GM19463 (cell line): ENCODE data around the gene PTP4A1.
"Not testable (repeated sequence)": the region's sequence is repeated elsewhere in the genome, so short reads cannot be mapped to it uniquely, and the experiment has no call there.

Source experiments
- ATAC-seq: cut with Tn5 transposase; IDR thresholded peaks from one replicate; pipeline ENCODE4 v1.9.1; 2021; ENCODE audit warnings: mild to moderate bottlenecking, moderate library complexity; ENCODE audit not compliant: unreplicated experiment

Gene PTP4A1

GRCh38 chr6:63572044-63572746 is at the start of gene PTP4A1, which contains the start of gene LOC128125822:
PTP4A1 (plus strand) TSS chr6:63572480; CDS start chr6:63576881, 4,401 bp downstream.
LOC128125822 (plus strand) TSS chr6:63572480.
- ATAC-seq, result peak; percentile 84

GRCh38 chr6:63522911-63523287 is 49.4 kb upstream of the PTP4A1 start:
- not testable (repeated sequence) for ATAC-seq

- no peak for ATAC-seq
These were observed 48.6 kb upstream of the PTP4A1 start for GRCh38 chr6:63523630-63524029.

- ATAC-seq, result no peak
These were observed 46.9 kb upstream of the PTP4A1 start for GRCh38 chr6:63525186-63525878.

GRCh38 chr6:63526931-63527330 is 45.3 kb upstream of the PTP4A1 start:
- no peak for ATAC-seq

- no peak for ATAC-seq
These were observed 44.4 kb upstream of the PTP4A1 start for GRCh38 chr6:63527658-63528514.

GRCh38 chr6:63529498-63529897 is 42.8 kb upstream of the PTP4A1 start:
- ATAC-seq, result no peak

GRCh38 chr6:63530182-63530581 is 42.1 kb upstream of the PTP4A1 start:
- ATAC-seq, result no peak

GRCh38 chr6:63530991-63531390 is 41.3 kb upstream of the PTP4A1 start:
- ATAC-seq, result no peak

- ATAC-seq, result no peak
These were observed 39.3 kb upstream of the PTP4A1 start for GRCh38 chr6:63533026-63533425.

GRCh38 chr6:63533952-63534351 is 38.3 kb upstream of the PTP4A1 start:
- no peak for ATAC-seq

GRCh38 chr6:63537201-63537958 is 34.9 kb upstream of the PTP4A1 start:
- peak; percentile 75 for ATAC-seq

GRCh38 chr6:63537959-63538300 is 34.4 kb upstream of the PTP4A1 start:
- ATAC-seq, result no peak

GRCh38 chr6:63538550-63538949 is 33.7 kb upstream of the PTP4A1 start:
- ATAC-seq, result no peak

- ATAC-seq, result no peak
These were observed 29.3 kb upstream of the PTP4A1 start for GRCh38 chr6:63543001-63543400.

GRCh38 chr6:63543982-63544381 is 28.3 kb upstream of the PTP4A1 start:
- ATAC-seq, result no peak

- no peak for ATAC-seq
These were observed 26.0 kb upstream of the PTP4A1 start for GRCh38 chr6:63546236-63546635.

GRCh38 chr6:63546697-63547096 is 25.6 kb upstream of the PTP4A1 start:
- ATAC-seq, result no peak

- no peak for ATAC-seq
These were observed 23.2 kb upstream of the PTP4A1 start for GRCh38 chr6:63549076-63549475.

GRCh38 chr6:63553208-63553607 is 19.1 kb upstream of the PTP4A1 start:
- ATAC-seq, result peak; percentile 96

- no peak for ATAC-seq
These were observed 18.4 kb upstream of the PTP4A1 start for GRCh38 chr6:63553900-63554299.
